ENCODE results near the gene CLTA. TPM values are rescaled to one million over a fixed set of nuclear protein-coding genes. Genes with fewer than 3 reads are reported as not detected.

CLTA gene
- total RNA-seq, 4 donors from 2014 or later: 128 to 148 (median 130) TPM

DNA sequence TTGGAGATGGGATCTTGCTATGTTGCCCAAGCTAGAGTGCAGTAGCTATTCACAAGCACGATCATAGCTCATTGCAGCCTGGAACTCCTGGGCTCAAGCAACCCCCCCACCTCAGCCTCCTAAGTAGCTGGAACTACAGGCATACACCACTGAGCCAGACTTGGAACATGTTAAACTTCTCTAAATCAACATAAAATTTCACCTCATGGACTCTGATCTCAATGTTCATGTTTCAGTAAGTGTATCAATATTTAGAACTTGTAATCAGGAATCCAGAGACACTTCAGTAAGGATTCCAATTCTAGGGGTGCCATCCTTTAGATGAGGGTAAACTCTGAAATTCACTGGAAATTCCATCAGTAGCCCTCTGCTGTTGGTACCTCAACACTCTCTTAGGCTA lies 60.7 kb downstream of the CLTA start:
- no peaks in the 10 kb centered on the region for H3K27me3 ChIP-seq
- no peak for DNase-seq (ENCODE audit: low spot score in 2 of 2)
- H3K4me1 ChIP-seq: peaks cover 7% of the 10 kb centered on the region
- peaks cover 10% of the 10 kb centered on the region for H3K36me3 ChIP-seq
- no peaks in the 10 kb centered on the region for H3K9me3 ChIP-seq
- H3K27ac ChIP-seq: no peak overlapping the region
- 100% methylated on average over 1 of the region's 1 CpG for WGBS
- TF ChIP-seq, protein P1, sequence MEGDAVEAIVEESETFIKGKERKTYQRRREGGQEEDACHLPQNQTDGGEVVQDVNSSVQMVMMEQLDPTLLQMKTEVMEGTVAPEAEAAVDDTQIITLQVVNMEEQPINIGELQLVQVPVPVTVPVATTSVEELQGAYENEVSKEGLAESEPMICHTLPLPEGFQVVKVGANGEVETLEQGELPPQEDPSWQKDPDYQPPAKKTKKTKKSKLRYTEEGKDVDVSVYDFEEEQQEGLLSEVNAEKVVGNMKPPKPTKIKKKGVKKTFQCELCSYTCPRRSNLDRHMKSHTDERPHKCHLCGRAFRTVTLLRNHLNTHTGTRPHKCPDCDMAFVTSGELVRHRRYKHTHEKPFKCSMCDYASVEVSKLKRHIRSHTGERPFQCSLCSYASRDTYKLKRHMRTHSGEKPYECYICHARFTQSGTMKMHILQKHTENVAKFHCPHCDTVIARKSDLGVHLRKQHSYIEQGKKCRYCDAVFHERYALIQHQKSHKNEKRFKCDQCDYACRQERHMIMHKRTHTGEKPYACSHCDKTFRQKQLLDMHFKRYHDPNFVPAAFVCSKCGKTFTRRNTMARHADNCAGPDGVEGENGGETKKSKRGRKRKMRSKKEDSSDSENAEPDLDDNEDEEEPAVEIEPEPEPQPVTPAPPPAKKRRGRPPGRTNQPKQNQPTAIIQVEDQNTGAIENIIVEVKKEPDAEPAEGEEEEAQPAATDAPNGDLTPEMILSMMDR (IDR thresholded peaks at IDR 0.05): no peak
- TF ChIP-seq POLR2A (IDR thresholded peaks at IDR 0.05) (no peak), EP300 (IDR thresholded peaks at IDR 0.05) (no peak), POLR2AphosphoS5 (IDR thresholded peaks at IDR 0.05) (no peak)
- no peak overlapping the region for H3K4me3 ChIP-seq

DNA sequence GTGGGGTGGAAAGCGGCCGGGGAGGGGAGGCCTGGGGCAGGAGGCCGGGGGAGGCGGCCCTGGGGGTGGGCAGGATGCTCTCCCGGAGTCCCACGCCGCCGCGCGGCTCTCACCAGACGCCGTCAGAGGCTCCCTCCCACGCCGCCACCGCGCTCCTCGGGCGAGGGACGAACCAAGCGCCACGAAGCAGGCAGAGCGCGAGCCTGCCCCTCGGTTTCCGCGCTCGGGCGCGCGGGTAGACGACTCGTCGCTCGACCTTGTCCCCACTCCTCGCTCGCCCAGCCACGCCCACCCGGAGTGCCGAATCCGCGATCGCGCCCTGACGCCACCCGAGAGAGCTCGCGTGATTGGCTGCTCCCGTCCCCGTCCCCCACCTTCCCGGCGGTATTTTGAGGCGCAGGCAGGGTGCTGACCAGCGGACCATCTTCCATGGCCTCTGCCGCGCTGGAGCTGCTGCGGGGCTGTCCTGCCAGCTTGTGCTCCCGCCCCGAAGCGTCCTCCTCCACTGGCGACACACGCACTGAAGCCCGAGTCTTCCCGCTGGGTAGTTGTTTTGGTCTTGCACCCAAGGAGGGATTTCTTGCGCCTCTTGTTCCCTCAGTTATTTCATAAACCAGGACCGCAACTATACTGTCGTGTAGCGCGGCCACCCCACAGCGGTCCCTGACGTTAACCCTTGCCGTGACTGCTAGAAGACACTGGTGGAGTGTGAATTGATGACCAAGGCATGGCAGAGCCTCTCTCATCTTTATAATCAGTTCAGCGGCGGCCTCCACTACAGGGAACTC lies 67.7 kb downstream of the CLTA start, which contains the start of gene GNE:
Gene GNE, minus strand, starts transcription at position 241 of the 788 bp plus-strand sequence. CDS start 9,093 bp downstream, outside the sequence.
- 2% methylated on average over 25 of the region's 73 CpGs for WGBS
- peak in 2 of 3 donors; percentile 42 to 54 for TF ChIP-seq POLR2AphosphoS5 (IDR thresholded peaks at IDR 0.05)
- TF ChIP-seq EP300 (IDR thresholded peaks at IDR 0.05): no peak
- TF ChIP-seq POLR2A (IDR thresholded peaks at IDR 0.05): peak; percentile 75 to 89
- TF ChIP-seq, protein P1 (IDR thresholded peaks at IDR 0.05): no peak
- H3K4me3 ChIP-seq: peak within 1 kb of the TSS; percentile 84
- peak within 1 kb of the TSS; percentile 98 for H3K27ac ChIP-seq
- H3K4me1 ChIP-seq: peaks cover 20% of the 10 kb centered on the region
- H3K27me3 ChIP-seq: no peaks in the 10 kb centered on the region
- peak; percentile 99 for DNase-seq (ENCODE audit: low spot score in 2 of 2)
- H3K9me3 ChIP-seq: no peaks in the 10 kb centered on the region
- no peaks in the 10 kb centered on the region for H3K36me3 ChIP-seq

DNA sequence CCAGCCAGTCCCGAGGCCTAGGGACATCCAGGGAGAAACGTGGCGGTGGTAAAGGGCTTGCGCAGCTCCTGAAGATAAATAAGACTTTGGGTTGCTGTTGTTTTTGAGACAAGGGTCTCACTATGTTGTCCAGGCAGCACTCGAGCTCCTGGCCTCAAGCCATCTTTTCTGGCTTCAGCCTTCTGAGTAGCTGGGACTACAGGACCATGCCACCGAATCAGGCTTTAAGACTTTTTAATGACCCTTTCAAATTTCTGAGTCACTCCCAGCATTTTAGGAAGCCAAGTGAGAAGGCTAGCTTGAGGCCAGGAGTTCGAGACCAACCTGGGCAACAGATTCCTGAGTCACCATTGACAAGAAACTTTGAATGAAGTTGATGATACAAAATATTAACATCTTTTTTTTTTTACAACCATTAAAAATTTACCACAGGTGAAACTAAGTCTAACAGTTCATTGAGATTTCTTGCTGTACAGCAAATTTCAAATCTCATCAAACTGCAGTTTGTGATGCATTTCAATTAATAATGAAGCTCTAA lies 68.3 kb downstream of the CLTA start:
- no peak for TF ChIP-seq POLR2AphosphoS5 (IDR thresholded peaks at IDR 0.05)
- DNase-seq (ENCODE audit: low spot score in 2 of 2): no peak
- peak overlapping the region; percentile 98 for H3K27ac ChIP-seq

More for the DNA sequence above, 68.3 kb downstream of the CLTA start:
- peaks cover 20% of the 10 kb centered on the region for H3K4me1 ChIP-seq
- no peaks in the 10 kb centered on the region for H3K27me3 ChIP-seq
- H3K9me3 ChIP-seq: no peaks in the 10 kb centered on the region
- WGBS: 32% methylated on average over 7 of the region's 7 CpGs
- peak overlapping the region; percentile 84 for H3K4me3 ChIP-seq
- no peaks in the 10 kb centered on the region for H3K36me3 ChIP-seq

Other genes starting within 250 kb of the CLTA start
- gene OR2S2, start 232.8 kb upstream of the CLTA start, total RNA-seq: not detected
- 1 to 10 TPM; 3.1 to 6.4 (median 4.0) TPM for gene RECK, start 154.0 kb upstream of the CLTA start, total RNA-seq
- gene GLIPR2, start 54.2 kb upstream of the CLTA start, total RNA-seq: 1 to 10 TPM; 3.2 to 8.8 (median 5.6) TPM
- not detected for gene CCIN, start 21.5 kb upstream of the CLTA start, total RNA-seq
- 10 to 100 TPM in 3 of 4 donors, 1 to 10 TPM in 1; 9.6 to 20.0 (median 14.9) TPM for gene GNE, start 67.5 kb downstream of the CLTA start, total RNA-seq
- 10 to 100 TPM; 20.6 to 43.9 (median 28.1) TPM for gene RNF38, start 209.3 kb downstream of the CLTA start, total RNA-seq